Neural progenitor cell (in vitro differentiated cells): ENCODE data around the gene TAGLN3. TPM values are rescaled to one million over a fixed set of nuclear protein-coding genes. Genes with fewer than 3 reads are reported as not detected.

Source experiments
- DNase-seq: peaks from one replicate; pipeline ENCODE4 v3.0.0-alpha.2; 2016; ENCODE audit warnings: low spot score
- H2AFZ ChIP-seq: fragments of 200-600 bp; sonication (generic); replicated peaks from 2 replicates; pipeline ENCODE4 v1.6.1; 2016; ENCODE audit warnings: antibody characterized with exemption
- H3F3A ChIP-seq: fragments of 200-600 bp; sonication (generic); 2 replicates; pipeline ENCODE4 v1.6.1; 2016; ENCODE audit warnings: antibody characterized with exemption, low read depth
- H3K27ac ChIP-seq: fragments of 200-600 bp; sonication (generic); 2 replicates; pipeline ENCODE4 v1.5.1; 2016; ENCODE audit warnings: mild to moderate bottlenecking
- H3K27me3 ChIP-seq: fragments of 200-600 bp; sonication (generic); 2 replicates; pipeline ENCODE4 v1.6.1; 2016; ENCODE audit warnings: mild to moderate bottlenecking, moderate library complexity
- H3K36me3 ChIP-seq: fragments of 200-600 bp; sonication (generic); 2 replicates; pipeline ENCODE4 v1.5.1; 2016
- H3K4me1 ChIP-seq: fragments of 200-600 bp; sonication (generic); 2 replicates; pipeline ENCODE4 v1.6.1; 2016; ENCODE audit warnings: mixed run types
- H3K4me2 ChIP-seq: fragments of 200-600 bp; sonication (generic); 2 replicates; pipeline ENCODE4 v1.6.1; 2016
- H3K4me3 ChIP-seq: fragments of 200-600 bp; sonication (generic); 2 replicates; pipeline ENCODE4 v1.5.1; 2016
- H3K79me2 ChIP-seq: fragments of 200-600 bp; sonication (generic); 2 replicates; pipeline ENCODE4 v1.6.1; 2016; ENCODE audit warnings: low read depth
- H3K9ac ChIP-seq: fragments of 200-600 bp; sonication (generic); 2 replicates; pipeline ENCODE4 v1.6.1; 2016
- H3K9me3 ChIP-seq: fragments of 200-600 bp; sonication (generic); 2 replicates; pipeline ENCODE4 v1.5.1; 2016; ENCODE audit warnings: low read depth
- H4K20me1 ChIP-seq: fragments of 200-600 bp; sonication (generic); 2 replicates; pipeline ENCODE4 v1.6.1; 2016; ENCODE audit warnings: low read depth
- H3K27ac Mint-ChIP-seq: 3 replicates; pipeline ENCODE4 v1.8.0; 2021; ENCODE audit warnings: mixed read lengths
- H3K27me3 Mint-ChIP-seq: 2 replicates; pipeline ENCODE4 v1.8.0; 2022; ENCODE audit warnings: low read depth, mild to moderate bottlenecking, inconsistent platforms, moderate library complexity, mixed read lengths; ENCODE audit not compliant: insufficient read depth
- H3K36me3 Mint-ChIP-seq: 3 replicates; pipeline ENCODE4 v1.8.0; 2021; ENCODE audit warnings: mixed read lengths
- H3K4me1 Mint-ChIP-seq: 3 replicates; pipeline ENCODE4 v1.8.0; 2021; ENCODE audit warnings: mixed read lengths
- H3K4me3 Mint-ChIP-seq: 3 replicates; pipeline ENCODE4 v1.8.0; 2021; ENCODE audit warnings: mild to moderate bottlenecking, moderate library complexity, mixed read lengths
- H3K9me3 Mint-ChIP-seq: 3 replicates; pipeline ENCODE4 v1.8.0; 2020; ENCODE audit warnings: mixed read lengths
- EZH2 ChIP-seq: fragments of 200-600 bp; sonication (generic); IDR thresholded peaks from 2 replicates; pipeline ENCODE4 v1.6.1; 2017; ENCODE audit warnings: antibody characterized with exemption, mild to moderate bottlenecking, moderate library complexity
- EZH2phosphoT487 ChIP-seq: fragments of 200-600 bp; sonication (generic); IDR thresholded peaks from 2 replicates; pipeline ENCODE4 v1.6.1; 2017; ENCODE audit warnings: antibody characterized with exemption
- total RNA-seq: library from RNA; depleted of rRNA; stranded (reverse); fragments of >200 nt; gene quantifications from 2 replicates; pipeline ENCODE4 v1.2.3, GENCODE V29; 2015; ENCODE audit warnings: low replicate concordance
- TF ChIP-seq, protein P1 (sequence below): fragments of 200-600 bp; sonication (generic); IDR thresholded peaks from 2 replicates; pipeline ENCODE4 v1.5.1; 2017; ENCODE audit warnings: antibody characterized with exemption, mild to moderate bottlenecking

TAGLN3 gene
- total RNA-seq, 1 donor from 2014 or later, result 46.6 TPM

- TF ChIP-seq, protein P1, sequence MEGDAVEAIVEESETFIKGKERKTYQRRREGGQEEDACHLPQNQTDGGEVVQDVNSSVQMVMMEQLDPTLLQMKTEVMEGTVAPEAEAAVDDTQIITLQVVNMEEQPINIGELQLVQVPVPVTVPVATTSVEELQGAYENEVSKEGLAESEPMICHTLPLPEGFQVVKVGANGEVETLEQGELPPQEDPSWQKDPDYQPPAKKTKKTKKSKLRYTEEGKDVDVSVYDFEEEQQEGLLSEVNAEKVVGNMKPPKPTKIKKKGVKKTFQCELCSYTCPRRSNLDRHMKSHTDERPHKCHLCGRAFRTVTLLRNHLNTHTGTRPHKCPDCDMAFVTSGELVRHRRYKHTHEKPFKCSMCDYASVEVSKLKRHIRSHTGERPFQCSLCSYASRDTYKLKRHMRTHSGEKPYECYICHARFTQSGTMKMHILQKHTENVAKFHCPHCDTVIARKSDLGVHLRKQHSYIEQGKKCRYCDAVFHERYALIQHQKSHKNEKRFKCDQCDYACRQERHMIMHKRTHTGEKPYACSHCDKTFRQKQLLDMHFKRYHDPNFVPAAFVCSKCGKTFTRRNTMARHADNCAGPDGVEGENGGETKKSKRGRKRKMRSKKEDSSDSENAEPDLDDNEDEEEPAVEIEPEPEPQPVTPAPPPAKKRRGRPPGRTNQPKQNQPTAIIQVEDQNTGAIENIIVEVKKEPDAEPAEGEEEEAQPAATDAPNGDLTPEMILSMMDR, result no peak
- TF ChIP-seq EZH2, result no peak
- TF ChIP-seq EZH2phosphoT487, result no peak
- H3K4me1 Mint-ChIP-seq, result peaks cover 58% of the 10 kb centered on the region
- H3K27me3 ChIP-seq, result peaks cover 20% of the 10 kb centered on the region
- peak overlapping the region; percentile 57 for H3K9ac ChIP-seq
- H3K36me3 Mint-ChIP-seq, result peaks cover 35% of the 10 kb centered on the region
- H4K20me1 ChIP-seq, result peaks cover 45% of the 10 kb centered on the region
- H3K4me1 ChIP-seq, result peaks cover 45% of the 10 kb centered on the region
- no peaks in the 10 kb centered on the region for H3K9me3 ChIP-seq
- peak overlapping the region; percentile 94 for H3K27ac ChIP-seq
- peak overlapping the region; percentile 66 for H3K4me3 ChIP-seq
- peaks cover 29% of the 10 kb centered on the region for H3K79me2 ChIP-seq
- peak overlapping the region; percentile 99 for H3K27ac Mint-ChIP-seq
- peaks cover 8% of the 10 kb centered on the region for H3K27me3 Mint-ChIP-seq
- peak overlapping the region; percentile 57 for H2AFZ ChIP-seq
- H3K4me3 Mint-ChIP-seq, result peak overlapping the region; percentile 99
- H3K9me3 Mint-ChIP-seq, result no peaks in the 10 kb centered on the region
- H3K36me3 ChIP-seq, result no peaks in the 10 kb centered on the region
- no peak for DNase-seq
- H3F3A ChIP-seq, result peaks cover 38% of the 10 kb centered on the region
- peak overlapping the region; percentile 99 for H3K4me2 ChIP-seq
Observed at GRCh38 chr3:111999484-112000324, 982 bp downstream of the TAGLN3 start.

DNA sequence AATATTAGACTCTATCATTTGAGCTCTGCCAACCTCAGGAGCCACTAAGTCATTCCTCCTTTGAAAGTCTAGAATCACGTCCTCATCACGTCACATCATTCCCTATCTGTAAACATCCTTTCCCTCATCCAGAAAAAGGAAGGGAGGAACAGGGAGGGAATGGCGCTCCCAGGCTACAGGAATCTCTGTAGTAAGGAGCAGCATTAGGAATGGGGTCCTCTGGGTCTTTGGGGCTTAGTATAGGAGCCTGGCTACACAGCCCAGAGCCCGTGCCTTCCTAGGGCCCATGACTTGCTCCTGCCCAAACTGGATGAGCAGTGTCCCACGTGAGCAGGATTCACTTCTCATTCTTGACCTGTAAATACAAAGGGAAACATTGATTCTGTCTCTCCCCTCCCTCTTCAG is 1.6 kb downstream of the TAGLN3 start:
- Histone ChIP-seq H3K79me2 (peaks cover 29% of the 10 kb centered on the region), H3K4me3 (peak overlapping the region; percentile 66), H3K27me3 (peaks cover 20% of the 10 kb centered on the region), H2AFZ (no peak overlapping the region), H3F3A (peaks cover 38% of the 10 kb centered on the region), H3K4me2 (peak overlapping the region; percentile 99), H4K20me1 (peaks cover 51% of the 10 kb centered on the region), H3K9me3 (no peaks in the 10 kb centered on the region), H3K9ac (no peak overlapping the region), H3K27ac (no peak overlapping the region), H3K4me1 (peaks cover 51% of the 10 kb centered on the region), H3K36me3 (no peaks in the 10 kb centered on the region)
- Mint-ChIP-seq H3K9me3 (no peaks in the 10 kb centered on the region), H3K36me3 (peaks cover 42% of the 10 kb centered on the region), H3K4me3 (peak overlapping the region; percentile 99), H3K27me3 (peaks cover 8% of the 10 kb centered on the region), H3K4me1 (peaks cover 63% of the 10 kb centered on the region), H3K27ac (peak overlapping the region; percentile 99)
- TF ChIP-seq EZH2phosphoT487 (no peak), EZH2 (no peak)
- TF ChIP-seq, protein P1, result no peak
- no peak for DNase-seq

GRCh38 chr3:112000966-112001365 is 2.2 kb downstream of the TAGLN3 start:
- no peak overlapping the region for H3K9ac ChIP-seq
- H3K27ac Mint-ChIP-seq, result peak overlapping the region; percentile 99
- peak overlapping the region; percentile 99 for H3K4me3 Mint-ChIP-seq
- H3K27me3 ChIP-seq, result peaks cover 20% of the 10 kb centered on the region
- H4K20me1 ChIP-seq, result peaks cover 52% of the 10 kb centered on the region
- H2AFZ ChIP-seq, result no peak overlapping the region
- no peaks in the 10 kb centered on the region for H3K9me3 ChIP-seq
- no peaks in the 10 kb centered on the region for H3K9me3 Mint-ChIP-seq
- DNase-seq, result no peak
- H3K4me3 ChIP-seq, result peak overlapping the region; percentile 66
- H3K36me3 ChIP-seq, result no peaks in the 10 kb centered on the region
- peaks cover 63% of the 10 kb centered on the region for H3K4me1 Mint-ChIP-seq
- peaks cover 8% of the 10 kb centered on the region for H3K27me3 Mint-ChIP-seq
- H3K4me2 ChIP-seq, result peak overlapping the region; percentile 99
- peaks cover 41% of the 10 kb centered on the region for H3K36me3 Mint-ChIP-seq
- peaks cover 38% of the 10 kb centered on the region for H3F3A ChIP-seq
- peaks cover 51% of the 10 kb centered on the region for H3K4me1 ChIP-seq
- H3K27ac ChIP-seq, result no peak overlapping the region
- H3K79me2 ChIP-seq, result peaks cover 29% of the 10 kb centered on the region
- TF ChIP-seq EZH2phosphoT487, result no peak
- no peak for TF ChIP-seq EZH2
- TF ChIP-seq, protein P1, result no peak
